NT2/D1 (cell line): ENCODE measurements around the gene C3orf33.
"Not testable (repeated sequence)": the region's sequence is repeated elsewhere in the genome, so short reads cannot be mapped to it uniquely, and the experiment has no call there.

Source experiments
- DNase-seq: peaks from one replicate; pipeline ENCODE4 v3.0.0-alpha.2; 2011; ENCODE audit warnings: low read depth, low spot score
- H3K27me3 ChIP-seq: 2 replicates; pipeline ENCODE4 v1.6.0; 2011; ENCODE audit warnings: mild to moderate bottlenecking; ENCODE audit not compliant: insufficient read length, insufficient read depth
- H3K36me3 ChIP-seq: 2 replicates; pipeline ENCODE4 v1.6.1; 2011; ENCODE audit warnings: mild to moderate bottlenecking, low read length, mixed read lengths; ENCODE audit not compliant: insufficient read depth, insufficient read length
- H3K4me1 ChIP-seq: 2 replicates; pipeline ENCODE4 v1.5.1; 2011; ENCODE audit not compliant: insufficient read depth, insufficient read length
- H3K4me3 ChIP-seq: 2 replicates; pipeline ENCODE4 v1.5.1; 2011; ENCODE audit warnings: low read depth; ENCODE audit not compliant: insufficient read length
- H3K9ac ChIP-seq: 2 replicates; pipeline ENCODE4 v1.6.0; 2011; ENCODE audit warnings: low read depth; ENCODE audit not compliant: insufficient read length
- H3K9me3 ChIP-seq: 2 replicates; pipeline ENCODE4 v1.5.1; 2011; ENCODE audit warnings: mild to moderate bottlenecking, low read length; ENCODE audit not compliant: insufficient read depth
- SUZ12 ChIP-seq: IDR thresholded peaks from 2 replicates; pipeline ENCODE4 v1.6.1; 2011; ENCODE audit not compliant: insufficient read length, insufficient read depth; ENCODE audit errors: extremely low read depth
- YY1 ChIP-seq: IDR thresholded peaks from 2 replicates; pipeline ENCODE4 v1.6.1; 2011; ENCODE audit not compliant: insufficient read length, insufficient read depth
- ZNF274 ChIP-seq: IDR thresholded peaks from 2 replicates; pipeline ENCODE4 v1.6.1; 2011; ENCODE audit warnings: mild to moderate bottlenecking, low read depth, low read length

C3orf33 gene

GRCh38 chr3:155843569-155843968, 37.5 kb upstream of the C3orf33 start:
- no peaks in the 10 kb centered on the region for H3K27me3 ChIP-seq
- H3K9me3 ChIP-seq = no peaks in the 10 kb centered on the region
- H3K4me1 ChIP-seq = no peaks in the 10 kb centered on the region
- no peak for DNase-seq
- no peak overlapping the region for H3K4me3 ChIP-seq
- H3K36me3 ChIP-seq = peaks cover 29% of the 10 kb centered on the region
- TF ChIP-seq YY1 = no peak
- no peak for TF ChIP-seq ZNF274
- TF ChIP-seq SUZ12 = no peak
- H3K9ac ChIP-seq = no peak overlapping the region

GRCh38 chr3:155835341-155836071, 29.4 kb upstream of the C3orf33 start:
- Histone ChIP-seq H3K4me3 (no peak overlapping the region), H3K9me3 (no peaks in the 10 kb centered on the region), H3K4me1 (no peaks in the 10 kb centered on the region), H3K27me3 (no peaks in the 10 kb centered on the region), H3K9ac (no peak overlapping the region), H3K36me3 (peaks cover 19% of the 10 kb centered on the region)
- no peak for DNase-seq
- TF ChIP-seq SUZ12 (no peak), YY1 (no peak), ZNF274 (no peak)

- not testable (repeated sequence) for H3K9ac ChIP-seq, H3K9me3 ChIP-seq, H3K4me3 ChIP-seq, DNase-seq, H3K27me3 ChIP-seq, H3K4me1 ChIP-seq
- H3K36me3 ChIP-seq = peaks cover 34% of the 10 kb centered on the region
These were observed 22.5 kb upstream of the C3orf33 start for GRCh38 chr3:155828490-155829098.

- H3K4me3 ChIP-seq = no peak overlapping the region
- no peak for DNase-seq
- no peaks in the 10 kb centered on the region for H3K36me3 ChIP-seq
- no peaks in the 10 kb centered on the region for H3K9me3 ChIP-seq
- TF ChIP-seq YY1 (no peak), ZNF274 (no peak), SUZ12 (no peak)
- H3K9ac ChIP-seq = no peak overlapping the region
- no peaks in the 10 kb centered on the region for H3K27me3 ChIP-seq
- no peaks in the 10 kb centered on the region for H3K4me1 ChIP-seq
These were observed 9.0 kb upstream of the C3orf33 start for GRCh38 chr3:155815030-155815545.

DNA sequence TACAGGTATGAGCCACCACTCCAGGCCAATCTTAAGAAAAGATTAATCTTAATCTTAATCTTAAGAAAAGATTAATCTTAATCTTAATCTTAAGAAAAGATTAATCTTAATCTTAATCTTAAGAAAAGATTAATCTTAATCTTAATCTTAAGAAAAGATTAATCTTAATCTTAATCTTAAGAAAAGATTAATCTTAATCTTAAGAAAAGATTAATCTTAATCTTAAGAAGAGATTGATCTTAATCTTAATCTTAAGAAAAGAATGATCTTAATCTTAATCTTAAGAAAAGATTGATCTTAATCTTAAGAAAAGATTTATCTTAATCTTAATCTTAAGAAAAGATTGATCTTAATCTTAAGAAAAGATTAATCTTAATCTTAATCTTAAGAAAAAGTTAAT, 7.1 kb upstream of the C3orf33 start:
- not testable (repeated sequence) for H3K9ac ChIP-seq, H3K36me3 ChIP-seq, H3K27me3 ChIP-seq, H3K4me3 ChIP-seq, H3K9me3 ChIP-seq, H3K4me1 ChIP-seq, DNase-seq

- no peak for TF ChIP-seq SUZ12
- TF ChIP-seq ZNF274 = no peak
- TF ChIP-seq YY1 = no peak
- Histone ChIP-seq H3K9me3 (no peaks in the 10 kb centered on the region), H3K9ac (no peak overlapping the region), H3K36me3 (no peaks in the 10 kb centered on the region), H3K27me3 (no peaks in the 10 kb centered on the region), H3K4me3 (no peak overlapping the region), H3K4me1 (no peaks in the 10 kb centered on the region)
- no peak for DNase-seq
These were observed 3.1 kb upstream of the C3orf33 start for GRCh38 chr3:155809181-155809580.

DNA sequence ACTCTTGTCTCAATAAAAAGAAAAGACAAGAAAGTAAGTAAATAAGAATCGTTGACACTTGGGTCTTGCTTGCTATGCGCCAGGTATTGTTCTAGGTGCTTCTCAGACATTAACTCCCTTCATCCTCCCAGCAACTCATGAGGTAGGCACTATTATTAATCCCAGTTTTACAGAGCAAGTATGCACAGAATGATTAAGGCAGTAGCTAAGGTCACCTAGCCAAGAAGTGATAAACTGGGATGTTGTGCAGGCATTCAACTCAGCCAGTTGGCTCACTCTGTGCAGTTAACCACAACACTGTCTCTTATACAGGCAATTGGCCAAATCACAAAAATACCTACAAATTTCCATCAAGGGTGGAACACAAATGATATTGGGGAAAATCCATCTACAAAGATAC, 1.7 kb upstream of the C3orf33 start:
- Histone ChIP-seq H3K36me3 (no peaks in the 10 kb centered on the region), H3K4me1 (no peaks in the 10 kb centered on the region), H3K4me3 (no peak overlapping the region), H3K27me3 (no peaks in the 10 kb centered on the region), H3K9me3 (no peaks in the 10 kb centered on the region), H3K9ac (no peak overlapping the region)
- no peak for DNase-seq
- TF ChIP-seq SUZ12 (no peak), ZNF274 (no peak), YY1 (no peak)
